Activated CD4-positive, alpha-beta memory T cell treated with anti-CD3 and anti-CD28 coated beads, Interleukin-2, amount 10 ng/mL, durations not matched to agents 7 days and 5 days (primary cell): ENCODE results near the gene PIK3AP1. TPM values are rescaled to one million over a fixed set of nuclear protein-coding genes. Genes with fewer than 3 reads are reported as not detected.

Experiments
- CTCF ChIA-PET: fragments of 350-600 bp; sonication (Branson Sonifier 250); formaldehyde crosslinking; loops from one replicate; lab custom pipeline; 2021; ENCODE audit warnings: antibody characterized with exemption, inconsistent platforms; lab: Charles Lee
- POLR2A ChIA-PET: fragments of 350-600 bp; sonication (Branson Sonifier 250); formaldehyde crosslinking; loops from one replicate; lab custom pipeline; 2021; ENCODE audit warnings: antibody characterized with exemption; lab: Charles Lee
- DNase-seq: peaks from one replicate; pipeline ENCODE4 v3.0.0-alpha.2; 2020
- H3K27ac Mint-ChIP-seq: one replicate; pipeline ENCODE4 v1.8.0; 2021; ENCODE audit warnings: mild to moderate bottlenecking, mixed read lengths
- H3K27me3 Mint-ChIP-seq: one replicate; pipeline ENCODE4 v1.8.0; 2021; ENCODE audit warnings: mixed read lengths
- H3K36me3 Mint-ChIP-seq: one replicate; pipeline ENCODE4 v1.8.0; 2021; ENCODE audit warnings: low read depth, mixed read lengths
- H3K4me1 Mint-ChIP-seq: one replicate; pipeline ENCODE4 v1.8.0; 2021; ENCODE audit warnings: mixed read lengths
- H3K4me3 Mint-ChIP-seq: one replicate; pipeline ENCODE4 v1.8.0; 2021; ENCODE audit warnings: mild to moderate bottlenecking, mixed read lengths
- H3K9me3 Mint-ChIP-seq: one replicate; pipeline ENCODE4 v1.8.0; 2021; ENCODE audit warnings: mixed read lengths
- total RNA-seq, 2 experiments: library from RNA; stranded (reverse); gene quantifications; one replicate each; pipeline ENCODE4 v1.2.3, GENCODE V29; 2021

The PIK3AP1 gene
- total RNA-seq, 2 experiments from 2014 or later: 5.7 to 6.6 TPM

GRCh38 chr10:96656839-96657238, 63.5 kb downstream of the PIK3AP1 start:
- H3K27ac Mint-ChIP-seq: no peak overlapping the region
- H3K4me3 Mint-ChIP-seq: no peak overlapping the region
- peaks cover 6% of the 10 kb centered on the region for H3K36me3 Mint-ChIP-seq
- peaks cover 8% of the 10 kb centered on the region for H3K4me1 Mint-ChIP-seq
- CTCF ChIA-PET: no interaction called here
- no peak for DNase-seq
- H3K27me3 Mint-ChIP-seq: no peaks in the 10 kb centered on the region
- no peaks in the 10 kb centered on the region for H3K9me3 Mint-ChIP-seq
- POLR2A ChIA-PET: no interaction called here

- Mint-ChIP-seq H3K36me3 (peaks cover 8% of the 10 kb centered on the region), H3K4me1 (peaks cover 15% of the 10 kb centered on the region), H3K9me3 (no peaks in the 10 kb centered on the region), H3K4me3 (no peak overlapping the region), H3K27ac (no peak overlapping the region), H3K27me3 (no peaks in the 10 kb centered on the region)
- DNase-seq: no peak
- CTCF ChIA-PET: no interaction called here
- POLR2A ChIA-PET: no interaction called here
Measured at GRCh38 chr10:96656198-96656577, 64.1 kb downstream of the PIK3AP1 start.

GRCh38 chr10:96655461-96656197, 64.7 kb downstream of the PIK3AP1 start:
- peaks cover 20% of the 10 kb centered on the region for H3K4me1 Mint-ChIP-seq
- peaks cover 8% of the 10 kb centered on the region for H3K36me3 Mint-ChIP-seq
- H3K4me3 Mint-ChIP-seq: no peak overlapping the region
- ChIA-PET POLR2A (no interaction called here), CTCF (interaction anchor here (1.0 kb wide), 1 partner anchor 8 kb away, joined by 3 read pairs; no protein-coding TSS in a partner anchor)
- H3K27ac Mint-ChIP-seq: no peak overlapping the region
- no peak for DNase-seq
- no peaks in the 10 kb centered on the region for H3K27me3 Mint-ChIP-seq
- no peaks in the 10 kb centered on the region for H3K9me3 Mint-ChIP-seq

- H3K27ac Mint-ChIP-seq: peak overlapping the region; percentile 64
- H3K9me3 Mint-ChIP-seq: no peaks in the 10 kb centered on the region
- ChIA-PET CTCF (interaction anchor here (2.0 to 3.1 kb wide), 2 partner anchors 9 to 11 kb away, joined by 8 to 9 read pairs; no protein-coding TSS in a partner anchor), POLR2A (interaction anchor here (1.2 kb wide), 1 partner anchor 13 kb away, joined by 3 read pairs; no protein-coding TSS in a partner anchor)
- H3K4me3 Mint-ChIP-seq: no peak overlapping the region
- H3K27me3 Mint-ChIP-seq: no peaks in the 10 kb centered on the region
- peaks cover 10% of the 10 kb centered on the region for H3K36me3 Mint-ChIP-seq
- peaks cover 45% of the 10 kb centered on the region for H3K4me1 Mint-ChIP-seq
- DNase-seq: peak; percentile 40
Measured at GRCh38 chr10:96651998-96652431, 68.3 kb downstream of the PIK3AP1 start.

- no peaks in the 10 kb centered on the region for H3K9me3 Mint-ChIP-seq
- peaks cover 50% of the 10 kb centered on the region for H3K4me1 Mint-ChIP-seq
- H3K4me3 Mint-ChIP-seq: no peak overlapping the region
- peaks cover 10% of the 10 kb centered on the region for H3K36me3 Mint-ChIP-seq
- no peaks in the 10 kb centered on the region for H3K27me3 Mint-ChIP-seq
- POLR2A ChIA-PET: interaction anchor here (1.2 kb wide), 1 partner anchor 14 kb away, joined by 3 read pairs; no protein-coding TSS in a partner anchor
- H3K27ac Mint-ChIP-seq: no peak overlapping the region
- CTCF ChIA-PET: interaction anchor here (2.0 to 3.1 kb wide), 2 partner anchors 8 to 10 kb away, joined by 8 to 9 read pairs; no protein-coding TSS in a partner anchor
- no peak for DNase-seq
Measured at GRCh38 chr10:96650958-96651357, 69.4 kb downstream of the PIK3AP1 start.

- no peak for DNase-seq
- H3K36me3 Mint-ChIP-seq: peaks cover 5% of the 10 kb centered on the region
- H3K27me3 Mint-ChIP-seq: no peaks in the 10 kb centered on the region
- ChIA-PET CTCF (no interaction called here), POLR2A (no interaction called here)
- H3K27ac Mint-ChIP-seq: peak overlapping the region; percentile 44
- H3K4me3 Mint-ChIP-seq: no peak overlapping the region
- H3K4me1 Mint-ChIP-seq: peaks cover 50% of the 10 kb centered on the region
- no peaks in the 10 kb centered on the region for H3K9me3 Mint-ChIP-seq
Measured at GRCh38 chr10:96648297-96648696, 72.0 kb downstream of the PIK3AP1 start.

GRCh38 chr10:96647466-96647865, 72.8 kb downstream of the PIK3AP1 start:
- H3K4me3 Mint-ChIP-seq: no peak overlapping the region
- H3K27me3 Mint-ChIP-seq: no peaks in the 10 kb centered on the region
- no peaks in the 10 kb centered on the region for H3K9me3 Mint-ChIP-seq
- no peak for DNase-seq
- peak overlapping the region; percentile 7 for H3K27ac Mint-ChIP-seq
- CTCF ChIA-PET: interaction anchor here (1.2 kb wide), 1 partner anchor 378 kb away, joined by 3 read pairs; no protein-coding TSS in a partner anchor
- H3K4me1 Mint-ChIP-seq: peaks cover 49% of the 10 kb centered on the region
- POLR2A ChIA-PET: no interaction called here
- peaks cover 5% of the 10 kb centered on the region for H3K36me3 Mint-ChIP-seq

- POLR2A ChIA-PET: interaction anchor here (1.2 kb wide), 1 partner anchor 186 kb away, joined by 3 read pairs; no protein-coding TSS in a partner anchor
- no peak for DNase-seq
- peak overlapping the region; percentile 39 for H3K4me3 Mint-ChIP-seq
- no peaks in the 10 kb centered on the region for H3K9me3 Mint-ChIP-seq
- peaks cover 4% of the 10 kb centered on the region for H3K36me3 Mint-ChIP-seq
- peaks cover 44% of the 10 kb centered on the region for H3K4me1 Mint-ChIP-seq
- CTCF ChIA-PET: interaction anchor here (1.2 kb wide), 1 partner anchor 379 kb away, joined by 3 read pairs; no protein-coding TSS in a partner anchor
- H3K27ac Mint-ChIP-seq: peak overlapping the region; percentile 7
- H3K27me3 Mint-ChIP-seq: no peaks in the 10 kb centered on the region
Measured at GRCh38 chr10:96646751-96647166, 73.6 kb downstream of the PIK3AP1 start.

GRCh38 chr10:96646301-96646700, 74.0 kb downstream of the PIK3AP1 start:
- Mint-ChIP-seq H3K4me3 (no peak overlapping the region), H3K4me1 (peaks cover 39% of the 10 kb centered on the region), H3K27me3 (no peaks in the 10 kb centered on the region), H3K27ac (no peak overlapping the region), H3K9me3 (no peaks in the 10 kb centered on the region), H3K36me3 (peaks cover 2% of the 10 kb centered on the region)
- CTCF ChIA-PET: no interaction called here
- POLR2A ChIA-PET: interaction anchor here (1.2 kb wide), 1 partner anchor 187 kb away, joined by 3 read pairs; no protein-coding TSS in a partner anchor
- no peak for DNase-seq

- no peaks in the 10 kb centered on the region for H3K9me3 Mint-ChIP-seq
- no peak for DNase-seq
- POLR2A ChIA-PET: no interaction called here
- H3K4me1 Mint-ChIP-seq: peaks cover 30% of the 10 kb centered on the region
- H3K27ac Mint-ChIP-seq: no peak overlapping the region
- H3K27me3 Mint-ChIP-seq: no peaks in the 10 kb centered on the region
- H3K4me3 Mint-ChIP-seq: no peak overlapping the region
- CTCF ChIA-PET: no interaction called here
- H3K36me3 Mint-ChIP-seq: peaks cover 2% of the 10 kb centered on the region
Measured at GRCh38 chr10:96645191-96645721, 75.1 kb downstream of the PIK3AP1 start.

GRCh38 chr10:96643920-96644319, 76.4 kb downstream of the PIK3AP1 start:
- CTCF ChIA-PET: interaction anchor here (0.8 to 1.3 kb wide), 2 partner anchors 35 to 186 kb away, joined by 3 read pairs; no protein-coding TSS in a partner anchor

GRCh38 chr10:96642973-96643372, 77.3 kb downstream of the PIK3AP1 start:
- peaks cover 19% of the 10 kb centered on the region for H3K4me1 Mint-ChIP-seq
- H3K27ac Mint-ChIP-seq: no peak overlapping the region
- no peaks in the 10 kb centered on the region for H3K27me3 Mint-ChIP-seq
- ChIA-PET POLR2A (no interaction called here), CTCF (interaction anchor here (0.6 to 1.6 kb wide), 6 partner anchors 9 to 327 kb away, joined by 3 to 8 read pairs (median 3); no protein-coding TSS in a partner anchor)
- H3K36me3 Mint-ChIP-seq: no peaks in the 10 kb centered on the region
- DNase-seq: peak; percentile 77
- no peaks in the 10 kb centered on the region for H3K9me3 Mint-ChIP-seq
- H3K4me3 Mint-ChIP-seq: no peak overlapping the region

More at GRCh38 chr10:96643920-96644319, 76.4 kb downstream of the PIK3AP1 start:
- Mint-ChIP-seq H3K27me3 (no peaks in the 10 kb centered on the region), H3K27ac (no peak overlapping the region), H3K36me3 (peaks cover 2% of the 10 kb centered on the region), H3K4me1 (peaks cover 27% of the 10 kb centered on the region), H3K9me3 (no peaks in the 10 kb centered on the region), H3K4me3 (no peak overlapping the region)
- DNase-seq: no peak
- POLR2A ChIA-PET: no interaction called here

- Mint-ChIP-seq H3K4me1 (peaks cover 14% of the 10 kb centered on the region), H3K27me3 (no peaks in the 10 kb centered on the region), H3K9me3 (no peaks in the 10 kb centered on the region), H3K4me3 (no peak overlapping the region), H3K27ac (no peak overlapping the region), H3K36me3 (no peaks in the 10 kb centered on the region)
- CTCF ChIA-PET: interaction anchor here (1.3 to 2.2 kb wide), 4 partner anchors 9 to 328 kb away, joined by 3 to 12 read pairs (median 6); no protein-coding TSS in a partner anchor
- no peak for DNase-seq
- POLR2A ChIA-PET: no interaction called here
Measured at GRCh38 chr10:96642530-96642929, 77.8 kb downstream of the PIK3AP1 start.
